NK-92 (cell line): ENCODE results near the gene NDUFA3.
A peak's percentile ranks its signal among the peaks of the same experiment; 100 is the strongest.

Source experiments
- DNase-seq: peaks from one replicate; lab custom pipeline; 2025; ENCODE audit not compliant: unreplicated experiment; lab: John Stamatoyannopoulos, UW

The NDUFA3 gene

GRCh38 chr19:54107876-54108490, 5.3 kb downstream of the NDUFA3 start:
- no peak for DNase-seq

DNA sequence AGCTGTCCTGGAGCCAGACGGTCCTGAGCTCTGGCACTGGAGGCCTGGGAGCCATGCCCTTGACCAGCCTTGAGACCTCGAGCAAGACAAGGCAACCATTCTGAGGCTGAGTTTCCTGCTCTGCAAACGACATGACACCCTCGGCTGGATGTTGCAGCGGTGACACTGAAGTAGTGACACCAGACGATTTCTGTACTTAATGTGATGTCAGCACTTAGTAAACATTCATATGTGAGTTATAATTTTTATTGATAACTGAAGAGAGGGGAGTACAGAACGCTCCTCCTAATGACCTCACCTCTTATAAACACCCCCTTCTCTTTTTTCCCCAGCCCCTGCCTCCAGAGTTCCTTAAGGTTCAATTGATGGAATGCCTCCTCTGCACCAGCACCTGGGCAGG, 5.8 kb downstream of the NDUFA3 start:
- DNase-seq = no peak

- DNase-seq = no peak
These were observed 7.0 kb downstream of the NDUFA3 start for GRCh38 chr19:54109651-54110050.

GRCh38 chr19:54114340-54115108, 11.9 kb downstream of the NDUFA3 start:
- no peak for DNase-seq

- peak; percentile 76 for DNase-seq
These were observed 12.7 kb downstream of the NDUFA3 start, which contains the start of the genes PRPF31 and TFPT for GRCh38 chr19:54115109-54116063. TSS of gene PRPF31 (plus strand) at chr19:54115754. CDS start at chr19:54118279, 2,525 bp downstream. TSS of gene TFPT (minus strand) at chr19:54115657. CDS start at chr19:54115269, 388 bp downstream.

- DNase-seq = no peak
These were observed 18.6 kb downstream of the NDUFA3 start for GRCh38 chr19:54121259-54121658.

DNA sequence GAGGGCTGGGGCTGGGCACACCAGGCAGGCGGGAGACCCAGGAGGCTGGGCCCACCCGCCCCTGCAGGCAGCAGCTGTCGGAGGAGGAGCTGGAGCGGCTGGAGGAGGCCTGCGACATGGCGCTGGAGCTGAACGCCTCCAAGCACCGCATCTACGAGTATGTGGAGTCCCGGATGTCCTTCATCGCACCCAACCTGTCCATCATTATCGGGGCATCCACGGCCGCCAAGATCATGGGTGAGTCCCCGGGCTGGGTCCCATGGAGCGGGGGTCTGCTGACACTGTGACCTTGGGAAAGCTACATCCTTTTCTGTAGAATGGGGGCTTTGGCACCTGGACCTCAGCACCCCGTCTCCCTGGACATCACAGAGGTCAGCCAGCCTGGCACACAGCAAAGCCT, 21.0 kb downstream of the NDUFA3 start:
- no peak for DNase-seq

DNA sequence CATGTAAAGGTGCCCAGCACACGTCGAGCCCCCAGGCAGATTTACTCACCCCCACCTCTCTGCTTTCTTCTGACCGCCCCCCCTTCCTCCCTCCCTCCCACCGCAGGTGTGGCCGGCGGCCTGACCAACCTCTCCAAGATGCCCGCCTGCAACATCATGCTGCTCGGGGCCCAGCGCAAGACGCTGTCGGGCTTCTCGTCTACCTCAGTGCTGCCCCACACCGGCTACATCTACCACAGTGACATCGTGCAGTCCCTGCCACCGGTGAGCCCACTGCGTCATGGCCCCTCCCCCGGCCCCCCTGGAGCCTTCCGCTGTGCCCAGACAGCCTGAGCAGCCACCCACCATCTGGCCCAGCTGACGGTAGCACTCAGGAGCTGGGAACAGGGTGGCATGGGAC, 21.7 kb downstream of the NDUFA3 start:
- DNase-seq = no peak

DNA sequence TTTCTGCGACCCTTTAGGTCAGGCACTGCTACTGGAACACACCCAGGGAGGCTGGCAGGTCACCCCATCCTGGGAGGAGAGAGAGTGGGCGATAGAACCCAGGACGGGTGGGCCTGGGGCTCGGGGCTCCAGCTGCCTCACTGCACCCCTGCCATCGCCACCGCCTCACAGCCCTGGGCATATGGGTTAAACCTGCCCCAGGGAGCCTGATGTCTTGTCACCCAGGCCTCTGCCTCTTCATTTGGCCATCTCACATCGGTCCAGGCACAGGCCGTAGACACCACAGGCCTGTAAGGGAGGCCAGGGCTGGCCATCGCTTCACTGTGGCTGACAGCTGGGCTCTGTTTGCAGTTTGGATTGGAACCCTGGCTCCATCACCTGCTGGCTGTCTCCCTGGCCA, 23.1 kb downstream of the NDUFA3 start:
- no peak for DNase-seq

DNA sequence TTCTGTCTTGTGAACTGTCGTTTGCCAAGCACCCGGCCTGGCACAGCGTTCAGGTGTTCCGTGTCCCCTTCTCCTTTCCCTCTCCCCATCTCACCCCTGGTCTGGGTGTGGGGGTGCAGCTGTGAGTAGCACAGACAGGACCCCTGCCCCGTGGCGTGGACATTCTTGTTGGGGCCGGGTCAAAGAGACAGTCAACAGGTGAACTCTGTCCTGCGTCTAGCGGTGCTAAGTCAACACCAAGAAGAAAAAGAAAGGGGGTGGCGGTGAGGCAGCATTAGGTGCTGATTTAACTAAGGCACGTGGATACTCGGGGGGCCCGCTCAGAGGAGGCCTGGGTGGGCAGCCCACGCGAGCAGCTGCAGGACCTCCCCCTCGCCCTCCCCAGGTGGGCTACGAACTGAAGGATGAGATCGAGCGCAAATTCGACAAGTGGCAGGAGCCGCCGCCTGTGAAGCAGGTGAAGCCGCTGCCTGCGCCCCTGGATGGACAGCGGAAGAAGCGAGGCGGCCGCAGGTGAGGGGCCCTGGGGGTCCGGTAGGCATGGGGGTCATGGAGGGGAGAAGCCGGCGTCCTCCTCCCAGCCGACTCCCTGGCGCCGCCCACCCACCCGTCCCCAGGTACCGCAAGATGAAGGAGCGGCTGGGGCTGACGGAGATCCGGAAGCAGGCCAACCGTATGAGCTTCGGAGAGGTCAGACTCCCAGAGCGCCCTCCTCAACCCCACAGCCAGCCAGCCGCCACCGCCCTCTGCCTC, 25.2 kb downstream of the NDUFA3 start:
- DNase-seq = no peak

GRCh38 chr19:54128441-54128725, 25.7 kb downstream of the NDUFA3 start:
- no peak for DNase-seq

- DNase-seq = no peak
These were observed 26.4 kb downstream of the NDUFA3 start for GRCh38 chr19:54128796-54129616.

DNA sequence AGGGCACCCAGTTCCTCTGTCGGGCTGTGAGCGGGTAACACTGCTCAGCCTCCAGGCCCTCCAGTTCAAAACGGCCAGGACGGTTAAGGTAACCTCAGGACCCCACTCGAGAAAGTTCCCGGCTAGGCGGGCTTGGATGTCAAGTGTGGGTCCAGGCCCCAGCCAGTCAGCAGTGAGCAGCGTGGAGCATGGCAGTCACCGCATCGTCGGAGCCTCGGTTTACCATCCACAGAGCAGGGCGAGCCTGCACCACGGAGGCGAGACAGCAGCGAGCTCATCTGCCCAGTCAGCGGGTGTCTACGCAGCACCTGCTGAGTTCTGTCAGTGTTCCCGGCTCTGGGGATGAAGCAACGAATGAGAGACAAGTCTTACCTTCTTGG, 27.0 kb downstream of the NDUFA3 start:
- DNase-seq = no peak

- DNase-seq = no peak
These were observed 30.8 kb downstream of the NDUFA3 start for GRCh38 chr19:54133312-54133956.

- DNase-seq = no peak
These were observed 31.4 kb downstream of the NDUFA3 start for GRCh38 chr19:54133957-54134590.

DNA sequence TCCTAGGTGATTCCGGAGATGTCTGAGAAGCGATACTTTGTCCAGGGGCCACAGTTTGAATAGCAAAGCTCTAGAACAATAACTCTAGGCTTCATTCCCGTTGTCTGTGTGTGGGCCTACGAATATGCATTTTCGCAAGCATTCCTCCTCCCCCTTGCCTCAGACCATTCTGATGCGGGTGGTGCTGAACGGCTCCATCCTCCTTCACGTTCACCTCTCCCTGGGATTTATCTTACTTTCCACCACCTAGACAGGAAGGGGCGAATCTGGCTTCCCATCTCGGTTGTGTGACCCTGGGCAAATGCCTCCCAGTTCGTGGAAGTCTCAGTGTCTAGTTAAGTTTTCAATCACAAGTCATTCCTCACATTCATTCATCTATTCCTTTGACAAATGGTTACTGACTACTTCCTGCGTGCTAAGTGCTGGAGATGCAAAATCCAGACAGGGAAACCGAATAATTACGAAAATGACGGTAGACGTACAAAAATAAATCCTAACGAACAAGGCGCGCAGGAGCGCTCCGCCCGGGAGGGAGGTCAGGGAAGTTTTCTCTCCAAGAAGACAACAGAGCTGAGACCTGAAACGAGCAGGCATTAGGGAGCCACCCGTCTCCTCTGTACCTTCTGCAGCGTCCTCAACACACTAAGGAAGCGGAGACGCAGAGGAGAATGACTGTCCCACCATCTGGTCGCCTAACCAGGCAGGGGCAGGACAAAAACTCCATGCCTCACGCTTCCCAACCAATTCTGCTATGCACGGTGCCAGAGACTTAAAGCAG, 33.6 kb downstream of the NDUFA3 start:
- no peak for DNase-seq

- DNase-seq = peak; percentile 99
These were observed 34.4 kb downstream of the NDUFA3 start for GRCh38 chr19:54136864-54137698.
